KMS-11 (cell line): ENCODE measurements around the gene HNRNPA1.
"Not testable (repeated sequence)": the region's sequence is repeated elsewhere in the genome, so short reads cannot be mapped to it uniquely, and the experiment has no call there.

Source experiments
- H2AFZ ChIP-seq: fragments of 200-600 bp; sonication (generic); 2 replicates; pipeline ENCODE4 v1.6.1; 2016; ENCODE audit warnings: antibody characterized with exemption, mixed run types, low read depth
- H3K27ac ChIP-seq: fragments of 200-600 bp; sonication (generic); 2 replicates; pipeline ENCODE4 v1.6.1; 2016; ENCODE audit warnings: mild to moderate bottlenecking, mixed run types
- H3K27me3 ChIP-seq: fragments of 200-600 bp; sonication (generic); 2 replicates; pipeline ENCODE4 v1.6.1; 2017; ENCODE audit warnings: mild to moderate bottlenecking, low read depth, mixed run types, moderate library complexity; ENCODE audit not compliant: insufficient read depth
- H3K36me3 ChIP-seq: fragments of 200-600 bp; sonication (generic); 2 replicates; pipeline ENCODE4 v1.6.1; 2017; ENCODE audit warnings: mild to moderate bottlenecking, mixed run types; ENCODE audit not compliant: insufficient read depth
- H3K4me1 ChIP-seq: fragments of 200-600 bp; sonication (generic); 2 replicates; pipeline ENCODE4 v1.6.1; 2016; ENCODE audit warnings: mild to moderate bottlenecking, low read depth, mixed run types; ENCODE audit not compliant: poor library complexity, severe bottlenecking
- H3K4me2 ChIP-seq: fragments of 200-600 bp; sonication (generic); 2 replicates; pipeline ENCODE4 v1.7.0; 2016; ENCODE audit warnings: mild to moderate bottlenecking, mixed run types
- H3K4me3 ChIP-seq: fragments of 200-600 bp; sonication (generic); IDR thresholded peaks from 2 replicates; pipeline ENCODE4 v1.6.1; 2017; ENCODE audit warnings: low read depth, low read length, mixed read lengths; ENCODE audit not compliant: insufficient read depth
- H3K79me2 ChIP-seq: fragments of 200-600 bp; sonication (generic); 2 replicates; pipeline ENCODE4 v1.6.1; 2016; ENCODE audit warnings: low read depth, mixed run types; ENCODE audit not compliant: insufficient read depth
- H3K9ac ChIP-seq: fragments of 200-600 bp; sonication (generic); 2 replicates; pipeline ENCODE4 v1.6.1; 2016; ENCODE audit warnings: mild to moderate bottlenecking, mixed run types
- H4K20me1 ChIP-seq: fragments of 200-600 bp; sonication (generic); 2 replicates; pipeline ENCODE4 v1.6.1; 2016; ENCODE audit warnings: mild to moderate bottlenecking, mixed run types; ENCODE audit not compliant: insufficient read depth
- CTCF ChIP-seq: fragments of 200-600 bp; sonication (generic); conservative IDR thresholded peaks from 2 replicates; pipeline ENCODE4 v1.6.1; 2017; ENCODE audit warnings: low read depth, mild to moderate bottlenecking, antibody characterized with exemption, low read length, moderate library complexity, mixed read lengths

HNRNPA1 gene

DNA sequence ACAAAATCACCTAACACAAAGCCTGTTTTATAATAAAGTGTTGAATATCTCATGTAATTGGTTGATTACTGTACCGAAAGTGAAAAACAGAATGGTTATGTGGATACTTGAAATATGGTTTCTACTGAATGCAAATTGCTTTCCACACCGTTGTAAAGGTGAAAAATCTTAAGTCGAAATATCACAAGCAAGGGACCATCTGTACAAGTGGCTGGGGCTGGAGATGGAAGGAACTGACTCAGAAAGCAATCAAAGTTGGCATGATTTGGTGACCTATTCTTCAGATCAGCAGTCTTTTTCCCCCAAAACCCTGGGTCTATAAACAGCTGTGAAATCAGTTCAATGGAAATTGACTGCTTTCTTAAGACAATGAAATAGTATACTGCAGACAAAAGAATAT lies 4.2 kb upstream of the HNRNPA1 start:
- Histone ChIP-seq H3K4me2 (no peak overlapping the region), H3K9ac (no peak overlapping the region), H3K36me3 (peaks cover 9% of the 10 kb centered on the region), H3K4me3 (no peak overlapping the region), H4K20me1 (peaks cover under 1% of the 10 kb centered on the region; the same call in 1 of the 2 replicates), H3K4me1 (peaks cover 54% of the 10 kb centered on the region), H2AFZ (no peak overlapping the region), H3K27me3 (no peaks in the 10 kb centered on the region), H3K79me2 (peaks cover 73% of the 10 kb centered on the region), H3K27ac (no peak overlapping the region)
- no peak for TF ChIP-seq CTCF

- H3K27me3 ChIP-seq = no peaks in the 10 kb centered on the region
- no peak overlapping the region for H3K4me3 ChIP-seq
- H3K4me2 ChIP-seq = peak overlapping the region; percentile 94
- peaks cover 15% of the 10 kb centered on the region for H4K20me1 ChIP-seq
- no peak overlapping the region for H2AFZ ChIP-seq
- TF ChIP-seq CTCF = no peak
- no peak overlapping the region; the same call in 1 of the 2 replicates for H3K27ac ChIP-seq
- peak overlapping the region; percentile 99; the same call in 1 of the 2 replicates for H3K9ac ChIP-seq
- H3K4me1 ChIP-seq = peaks cover 52% of the 10 kb centered on the region
- peaks cover 78% of the 10 kb centered on the region for H3K79me2 ChIP-seq
- peaks cover 24% of the 10 kb centered on the region for H3K36me3 ChIP-seq
Measured at GRCh38 chr12:54277823-54278276, 2.7 kb upstream of the HNRNPA1 start.

GRCh38 chr12:54279227-54279631 lies 1.3 kb upstream of the HNRNPA1 start:
- Histone ChIP-seq H4K20me1 (peaks cover 29% of the 10 kb centered on the region), H3K4me2 (peak overlapping the region; percentile 94)

DNA sequence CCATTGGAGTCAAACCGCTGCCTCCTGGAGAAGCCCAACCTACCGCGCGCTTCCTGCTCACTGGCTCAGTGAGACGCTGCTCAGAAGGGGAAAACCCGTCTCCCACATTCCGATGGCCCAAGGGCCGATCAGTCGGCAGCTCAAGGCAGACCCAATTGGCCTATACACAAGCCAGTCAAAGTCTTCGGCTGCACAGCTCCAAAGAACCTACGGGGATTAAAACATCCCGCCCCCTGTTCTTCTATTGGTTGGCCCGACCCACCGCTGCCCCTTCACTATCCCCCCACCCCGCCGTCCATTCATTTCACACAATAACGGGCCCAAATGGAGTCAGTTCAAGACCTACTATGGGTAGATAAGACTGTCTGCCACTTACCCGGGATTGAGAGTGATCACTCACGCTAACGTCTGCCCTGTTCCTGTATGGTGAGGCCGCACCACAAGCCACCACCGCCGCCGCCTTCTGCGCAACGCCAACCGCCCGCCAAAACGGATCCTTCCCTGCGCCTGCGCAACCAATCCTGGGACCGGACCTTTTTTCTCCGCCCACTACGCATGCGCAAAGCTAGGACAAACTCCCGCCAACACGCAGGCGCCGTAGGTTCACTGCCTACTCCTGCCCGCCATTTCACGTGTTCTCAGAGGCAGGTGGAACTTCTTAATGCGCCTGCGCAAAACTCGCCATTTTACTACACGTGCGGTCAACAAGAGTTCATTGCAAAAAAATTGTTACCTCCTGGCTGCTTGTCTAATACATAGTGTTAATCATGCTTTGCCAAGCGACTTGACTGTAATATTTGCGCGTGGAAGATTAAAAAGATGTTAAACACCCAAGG lies 676 bp upstream of the HNRNPA1 start, which contains the start of gene CBX5:
TSS of gene CBX5 (minus strand) at position 491 of the 836 bp plus-strand sequence. CDS start 22,472 bp downstream, outside the sequence.
- Histone ChIP-seq H3K36me3 (peaks cover 39% of the 10 kb centered on the region), H2AFZ (peak within 1 kb of the TSS; percentile 45), H3K4me1 (peaks cover 51% of the 10 kb centered on the region), H3K27ac (peak within 1 kb of the TSS; percentile 94), H3K4me2 (peak within 1 kb of the TSS; percentile 94), H3K9ac (peak within 1 kb of the TSS; percentile 99), H3K27me3 (no peaks in the 10 kb centered on the region), H3K4me3 (peak within 1 kb of the TSS; percentile 90), H4K20me1 (peaks cover 34% of the 10 kb centered on the region), H3K79me2 (peaks cover 88% of the 10 kb centered on the region)
- no peak for TF ChIP-seq CTCF

More at GRCh38 chr12:54279227-54279631, 1.3 kb upstream of the HNRNPA1 start:
- peak overlapping the region; percentile 45 for H2AFZ ChIP-seq
- peak overlapping the region; percentile 90 for H3K4me3 ChIP-seq
- H3K9ac ChIP-seq = peak overlapping the region; percentile 99
- peaks cover 52% of the 10 kb centered on the region for H3K4me1 ChIP-seq
- no peaks in the 10 kb centered on the region for H3K27me3 ChIP-seq
- no peak; the same call in 1 of the 2 replicates for TF ChIP-seq CTCF
- H3K36me3 ChIP-seq = peaks cover 38% of the 10 kb centered on the region
- peaks cover 88% of the 10 kb centered on the region for H3K79me2 ChIP-seq
- peak overlapping the region; percentile 94 for H3K27ac ChIP-seq

DNA sequence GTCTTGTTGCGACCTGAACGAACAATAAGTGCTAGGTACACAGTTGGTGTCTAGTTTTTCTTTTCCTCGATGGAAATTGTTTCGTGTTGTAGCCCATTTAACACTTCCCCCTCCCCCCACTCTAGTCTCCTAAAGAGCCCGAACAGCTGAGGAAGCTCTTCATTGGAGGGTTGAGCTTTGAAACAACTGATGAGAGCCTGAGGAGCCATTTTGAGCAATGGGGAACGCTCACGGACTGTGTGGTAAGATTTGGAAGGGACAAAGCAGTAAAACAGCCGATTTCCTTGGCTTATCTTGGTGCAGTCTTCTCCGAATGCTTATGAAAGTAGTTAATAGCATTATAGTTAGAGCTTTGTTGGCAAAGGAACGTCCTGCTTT lies 724 bp downstream of the HNRNPA1 start:
- peaks cover 51% of the 10 kb centered on the region for H3K36me3 ChIP-seq
- H3K9ac ChIP-seq = peak overlapping the region; percentile 99
- H2AFZ ChIP-seq, H3K27me3 ChIP-seq: not testable (repeated sequence)
- H3K27ac ChIP-seq = peak overlapping the region; percentile 94
- peaks cover 59% of the 10 kb centered on the region for H3K4me1 ChIP-seq
- H3K79me2 ChIP-seq = peaks cover 80% of the 10 kb centered on the region
- H3K4me3 ChIP-seq = peak overlapping the region; percentile 86
- peaks cover 47% of the 10 kb centered on the region for H4K20me1 ChIP-seq
- peak overlapping the region; percentile 77 for H3K4me2 ChIP-seq

GRCh38 chr12:54281694-54282093 lies 1.2 kb downstream of the HNRNPA1 start:
- Histone ChIP-seq H3K4me1 (peaks cover 56% of the 10 kb centered on the region), H3K9ac (peak overlapping the region; percentile 99), H3K4me2 (peak overlapping the region; percentile 77), H3K36me3 (peaks cover 55% of the 10 kb centered on the region), H3K79me2 (peaks cover 75% of the 10 kb centered on the region), H3K27ac (peak overlapping the region; percentile 94), H3K4me3 (peak overlapping the region; percentile 14), H4K20me1 (peaks cover 51% of the 10 kb centered on the region)
- H2AFZ ChIP-seq, H3K27me3 ChIP-seq: not testable (repeated sequence)
